Measurements from ENCODE around the gene PCDHAC1. TPM values are rescaled to one million over a fixed set of nuclear protein-coding genes. Genes with fewer than 3 reads are reported as not detected.
A peak's percentile ranks its signal among the peaks of the same experiment; 100 is the strongest.

Gene PCDHAC1
- total RNA-seq, 1 experiment from 2014 or later = 17.2 TPM

DNA sequence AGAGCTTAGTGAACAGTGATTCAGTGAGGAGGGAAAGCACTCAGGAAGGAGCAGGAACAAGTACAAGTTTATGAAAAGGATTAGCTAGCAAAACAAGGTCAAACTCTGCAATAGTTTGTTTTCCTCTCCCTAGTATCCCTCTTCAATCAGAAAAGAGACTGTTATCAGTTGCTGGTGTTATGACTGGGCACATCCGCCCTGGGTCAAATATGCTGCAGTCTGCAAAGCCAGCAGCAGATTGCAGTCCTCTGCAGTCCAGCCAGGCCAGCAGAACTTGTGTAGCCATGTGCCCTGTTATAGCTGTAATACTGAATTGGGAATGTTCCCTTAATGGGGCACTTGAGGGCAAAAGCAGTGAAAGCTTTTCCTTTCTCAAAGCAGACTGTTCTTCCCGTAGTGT lies 52.2 kb downstream of the PCDHAC1 start:
- BruUV-seq (replicated peaks) = no TSS peak
- H3K4me1 Mint-ChIP-seq (ENCODE audit: insufficient read depth, unreplicated experiment) = peaks cover 25% of the 10 kb centered on the region
- H3K27ac Mint-ChIP-seq (ENCODE audit: low read depth, unreplicated experiment) = peak overlapping the region; percentile 94
- DNase-seq (ENCODE audit: unreplicated experiment) = no peak
- no peaks in the 10 kb centered on the region for H3K9me3 Mint-ChIP-seq (ENCODE audit: unreplicated experiment)
- ChIA-PET POLR2A (interaction anchor here (0.5 to 10.2 kb wide), 9 partner anchors 10 to 62 kb away, joined by 3 to 146 read pairs (median 33); partner anchors contain the start of genes PCDHAC1 and PCDHAC2), CTCF (interaction anchor here (0.6 to 3.2 kb wide), 12 partner anchors 9 to 109 kb away, joined by 3 to 15 read pairs (median 4); partner anchors contain the start of genes PCDHA11 and PCDHAC1)
- H3K4me3 Mint-ChIP-seq (ENCODE audit: unreplicated experiment) = no peak overlapping the region
- TF ChIP-seq, protein P1, sequence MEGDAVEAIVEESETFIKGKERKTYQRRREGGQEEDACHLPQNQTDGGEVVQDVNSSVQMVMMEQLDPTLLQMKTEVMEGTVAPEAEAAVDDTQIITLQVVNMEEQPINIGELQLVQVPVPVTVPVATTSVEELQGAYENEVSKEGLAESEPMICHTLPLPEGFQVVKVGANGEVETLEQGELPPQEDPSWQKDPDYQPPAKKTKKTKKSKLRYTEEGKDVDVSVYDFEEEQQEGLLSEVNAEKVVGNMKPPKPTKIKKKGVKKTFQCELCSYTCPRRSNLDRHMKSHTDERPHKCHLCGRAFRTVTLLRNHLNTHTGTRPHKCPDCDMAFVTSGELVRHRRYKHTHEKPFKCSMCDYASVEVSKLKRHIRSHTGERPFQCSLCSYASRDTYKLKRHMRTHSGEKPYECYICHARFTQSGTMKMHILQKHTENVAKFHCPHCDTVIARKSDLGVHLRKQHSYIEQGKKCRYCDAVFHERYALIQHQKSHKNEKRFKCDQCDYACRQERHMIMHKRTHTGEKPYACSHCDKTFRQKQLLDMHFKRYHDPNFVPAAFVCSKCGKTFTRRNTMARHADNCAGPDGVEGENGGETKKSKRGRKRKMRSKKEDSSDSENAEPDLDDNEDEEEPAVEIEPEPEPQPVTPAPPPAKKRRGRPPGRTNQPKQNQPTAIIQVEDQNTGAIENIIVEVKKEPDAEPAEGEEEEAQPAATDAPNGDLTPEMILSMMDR (IDR thresholded peaks at IDR 0.05; ENCODE audit: unreplicated experiment) = no peak
- H3K27me3 Mint-ChIP-seq (ENCODE audit: insufficient read depth, unreplicated experiment) = no peaks in the 10 kb centered on the region
- intact Hi-C loops (cut with micrococcal nuclease) = loop anchor here (10.0 kb wide), 2 partner anchors 263 to 627 kb away; no protein-coding TSS in a partner anchor
- H3K36me3 Mint-ChIP-seq (ENCODE audit: insufficient read depth, unreplicated experiment) = peaks cover 5% of the 10 kb centered on the region

DNA sequence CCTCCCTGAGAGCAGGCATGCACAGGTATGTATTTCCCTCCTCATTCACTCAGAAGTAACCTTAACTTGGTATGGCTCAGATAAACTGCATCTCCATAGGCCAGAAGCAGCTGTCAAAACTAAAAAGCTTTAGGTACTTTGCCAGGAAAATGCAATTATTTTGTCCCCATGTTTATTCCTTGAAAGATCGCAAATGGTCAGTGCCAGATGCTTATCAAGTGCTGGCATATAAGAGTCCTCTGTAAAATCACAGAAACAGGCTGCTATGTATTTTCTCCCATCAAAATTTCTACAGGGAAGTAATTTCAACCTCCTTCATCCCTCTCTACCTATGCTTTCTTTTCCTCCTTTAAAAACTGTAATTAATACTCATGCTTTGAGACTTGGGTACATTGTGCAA lies 52.9 kb downstream of the PCDHAC1 start:
- Mint-ChIP-seq H3K4me3 (ENCODE audit: unreplicated experiment) (no peak overlapping the region), H3K27me3 (ENCODE audit: insufficient read depth, unreplicated experiment) (no peaks in the 10 kb centered on the region), H3K27ac (ENCODE audit: low read depth, unreplicated experiment) (no peak overlapping the region), H3K4me1 (ENCODE audit: insufficient read depth, unreplicated experiment) (peaks cover 20% of the 10 kb centered on the region), H3K36me3 (ENCODE audit: insufficient read depth, unreplicated experiment) (peaks cover 10% of the 10 kb centered on the region), H3K9me3 (ENCODE audit: unreplicated experiment) (no peaks in the 10 kb centered on the region)
- no TSS peak for BruUV-seq (replicated peaks)
- TF ChIP-seq, protein P1 (IDR thresholded peaks at IDR 0.05; ENCODE audit: unreplicated experiment) = no peak
- intact Hi-C loops (cut with micrococcal nuclease) = loop anchor here (10.0 kb wide), 2 partner anchors 264 to 626 kb away; no protein-coding TSS in a partner anchor
- POLR2A ChIA-PET = interaction anchor here (3.4 to 10.2 kb wide), 3 partner anchors 10 to 61 kb away, joined by 41 to 146 read pairs (median 41); no protein-coding TSS in a partner anchor
- no peak for DNase-seq (ENCODE audit: unreplicated experiment)
- CTCF ChIA-PET = interaction anchor here (0.5 to 3.2 kb wide), 9 partner anchors 8 to 577 kb away, joined by 3 to 15 read pairs (median 4); partner anchors contain the start of gene PCDHAC1

Other genes starting within 250 kb of the PCDHAC1 start
- 126 and 131 TPM in 2 replicates for gene HARS1, start 234.9 kb upstream of the PCDHAC1 start, total RNA-seq (2022)
- gene HARS2, start 234.8 kb upstream of the PCDHAC1 start, total RNA-seq (2022) = 48.5 and 54.3 TPM in 2 replicates
- gene ZMAT2, start 225.9 kb upstream of the PCDHAC1 start, total RNA-seq (2022) = 54.9 and 70.4 TPM in 2 replicates
- gene PCDHA1, start 140.2 kb upstream of the PCDHAC1 start, total RNA-seq (2022) = 0.07 TPM in 1 of 2 replicates, not detected in the other
- gene PCDHA2, start 131.4 kb upstream of the PCDHAC1 start, total RNA-seq (2022) = not detected in 2 replicates
- gene PCDHA3, start 125.2 kb upstream of the PCDHAC1 start, total RNA-seq (2022) = not detected in 2 replicates
- 0.16 and 0.49 TPM in 2 replicates for gene PCDHA4, start 119.2 kb upstream of the PCDHAC1 start, total RNA-seq (2022)
- gene PCDHA5, start 104.7 kb upstream of the PCDHAC1 start, total RNA-seq (2022) = 0.12 and 0.22 TPM in 2 replicates
- 1.0 and 1.5 TPM in 2 replicates for gene PCDHA6, start 98.3 kb upstream of the PCDHAC1 start, total RNA-seq (2022)
- 0.40 and 0.69 TPM in 2 replicates for gene PCDHA7, start 92.0 kb upstream of the PCDHAC1 start, total RNA-seq (2022)
- 0.25 TPM in 1 of 2 replicates, not detected in the other for gene PCDHA8, start 85.1 kb upstream of the PCDHAC1 start, total RNA-seq (2022)
- 0.25 and 0.28 TPM in 2 replicates for gene PCDHA9, start 77.9 kb upstream of the PCDHAC1 start, total RNA-seq (2022)
- 0.15 and 0.16 TPM in 2 replicates for gene PCDHA10, start 70.4 kb upstream of the PCDHAC1 start, total RNA-seq (2022)
- gene PCDHA11, start 57.3 kb upstream of the PCDHAC1 start, total RNA-seq (2022) = 0.27 and 0.49 TPM in 2 replicates
- 6.1 and 9.6 TPM in 2 replicates for gene PCDHA12, start 51.0 kb upstream of the PCDHAC1 start, total RNA-seq (2022)
- 0.33 and 0.74 TPM in 2 replicates for gene PCDHA13, start 44.2 kb upstream of the PCDHAC1 start, total RNA-seq (2022)
- gene PCDHAC2, start 40.2 kb downstream of the PCDHAC1 start, total RNA-seq (2022) = 9.3 and 12.3 TPM in 2 replicates
- gene PCDHB1, start 125.1 kb downstream of the PCDHAC1 start, total RNA-seq (2022) = not detected in 2 replicates
- gene PCDHB2, start 168.3 kb downstream of the PCDHAC1 start, total RNA-seq (2022) = 2.4 and 2.6 TPM in 2 replicates
- 0.42 and 0.49 TPM in 2 replicates for gene PCDHB3, start 174.2 kb downstream of the PCDHAC1 start, total RNA-seq (2022)
- gene PCDHB4, start 195.5 kb downstream of the PCDHAC1 start, total RNA-seq (2022) = 0.44 and 1.3 TPM in 2 replicates
- gene PCDHB5, start 208.9 kb downstream of the PCDHAC1 start, total RNA-seq (2022) = 1.2 and 1.7 TPM in 2 replicates
- 0.19 and 0.22 TPM in 2 replicates for gene PCDHB6, start 223.8 kb downstream of the PCDHAC1 start, total RNA-seq (2022)
- gene PCDHB7, start 246.3 kb downstream of the PCDHAC1 start, total RNA-seq (2022) = 0.28 and 0.29 TPM in 2 replicates

Data from MCF 10A (cell line).